Activated naive CD8-positive, alpha-beta T cell (primary cell): ENCODE data around the gene RAB5A.
A peak's percentile ranks its signal among the peaks of the same experiment; 100 is the strongest.
"Not testable (repeated sequence)": the region's sequence is repeated elsewhere in the genome, so short reads cannot be mapped to it uniquely, and the experiment has no call there.

Experiments
- H3K27ac Mint-ChIP-seq: one replicate; pipeline ENCODE4 v1.8.0; 2021; ENCODE audit warnings: mixed read lengths
- H3K27me3 Mint-ChIP-seq: one replicate; pipeline ENCODE4 v1.8.0; 2021; ENCODE audit warnings: mixed read lengths
- H3K36me3 Mint-ChIP-seq: one replicate; pipeline ENCODE4 v1.8.0; 2021; ENCODE audit warnings: mixed read lengths
- H3K4me1 Mint-ChIP-seq: one replicate; pipeline ENCODE4 v1.8.0; 2021; ENCODE audit warnings: low read depth, mixed read lengths
- H3K4me3 Mint-ChIP-seq: one replicate; pipeline ENCODE4 v1.8.0; 2021; ENCODE audit warnings: mild to moderate bottlenecking, mixed read lengths
- H3K9me3 Mint-ChIP-seq: one replicate; pipeline ENCODE4 v1.8.0; 2021; ENCODE audit warnings: low read depth, mixed read lengths

RAB5A gene

GRCh38 chr3:19937459-19938294 is 9.2 kb upstream of the RAB5A start:
- Mint-ChIP-seq H3K4me1 (peaks cover 8% of the 10 kb centered on the region), H3K9me3 (no peaks in the 10 kb centered on the region), H3K36me3 (peaks cover 2% of the 10 kb centered on the region), H3K27me3 (peaks cover 8% of the 10 kb centered on the region), H3K4me3 (no peak overlapping the region), H3K27ac (peak overlapping the region; percentile 64)

DNA sequence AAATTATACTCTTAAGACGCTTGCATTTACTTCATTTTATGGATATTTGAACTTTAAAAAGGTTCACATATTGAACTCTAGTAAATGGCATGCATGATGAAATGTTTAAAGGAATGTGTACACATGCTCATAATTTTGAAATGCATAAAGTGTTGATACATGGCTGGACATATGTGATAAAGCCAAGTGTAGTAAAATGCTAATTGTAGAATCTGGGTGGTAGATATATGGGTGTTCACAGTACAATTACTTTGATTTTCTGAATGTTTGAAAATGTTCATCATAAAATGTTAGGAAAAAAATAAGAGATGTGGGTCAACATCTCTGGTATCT is 8.6 kb upstream of the RAB5A start:
- peaks cover 6% of the 10 kb centered on the region for H3K4me1 Mint-ChIP-seq
- peaks cover 6% of the 10 kb centered on the region for H3K27me3 Mint-ChIP-seq
- H3K36me3 Mint-ChIP-seq = no peaks in the 10 kb centered on the region
- no peaks in the 10 kb centered on the region for H3K9me3 Mint-ChIP-seq
- no peak overlapping the region for H3K27ac Mint-ChIP-seq
- H3K4me3 Mint-ChIP-seq = no peak overlapping the region

GRCh38 chr3:19940643-19941042 is 6.3 kb upstream of the RAB5A start:
- no peaks in the 10 kb centered on the region for H3K36me3 Mint-ChIP-seq
- no peak overlapping the region for H3K4me3 Mint-ChIP-seq
- no peaks in the 10 kb centered on the region for H3K9me3 Mint-ChIP-seq
- peaks cover 11% of the 10 kb centered on the region for H3K4me1 Mint-ChIP-seq
- H3K27me3 Mint-ChIP-seq = no peaks in the 10 kb centered on the region
- no peak overlapping the region for H3K27ac Mint-ChIP-seq

DNA sequence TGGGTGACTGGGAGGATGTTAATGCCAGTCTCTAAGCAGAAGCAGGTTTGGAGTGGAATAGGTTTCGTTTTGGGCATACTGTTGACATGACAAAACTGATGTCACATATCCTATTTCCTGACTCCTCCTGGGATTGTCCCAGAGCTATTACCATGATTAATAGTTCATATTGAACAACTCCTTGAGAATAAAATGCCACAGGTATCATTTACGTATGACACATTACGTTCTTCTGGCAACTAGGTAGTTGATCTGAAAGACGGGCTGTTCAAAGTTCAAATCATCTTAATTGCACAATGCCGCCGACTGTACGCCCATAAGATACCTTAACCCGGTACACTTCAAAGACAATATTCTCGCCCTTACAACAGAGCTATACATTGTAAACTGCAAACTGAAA is 1.4 kb upstream of the RAB5A start:
- Mint-ChIP-seq H3K9me3 (no peaks in the 10 kb centered on the region), H3K36me3 (no peaks in the 10 kb centered on the region), H3K4me1 (peaks cover 37% of the 10 kb centered on the region), H3K27me3 (no peaks in the 10 kb centered on the region), H3K4me3 (peak overlapping the region; percentile 95), H3K27ac (peak overlapping the region; percentile 98)

DNA sequence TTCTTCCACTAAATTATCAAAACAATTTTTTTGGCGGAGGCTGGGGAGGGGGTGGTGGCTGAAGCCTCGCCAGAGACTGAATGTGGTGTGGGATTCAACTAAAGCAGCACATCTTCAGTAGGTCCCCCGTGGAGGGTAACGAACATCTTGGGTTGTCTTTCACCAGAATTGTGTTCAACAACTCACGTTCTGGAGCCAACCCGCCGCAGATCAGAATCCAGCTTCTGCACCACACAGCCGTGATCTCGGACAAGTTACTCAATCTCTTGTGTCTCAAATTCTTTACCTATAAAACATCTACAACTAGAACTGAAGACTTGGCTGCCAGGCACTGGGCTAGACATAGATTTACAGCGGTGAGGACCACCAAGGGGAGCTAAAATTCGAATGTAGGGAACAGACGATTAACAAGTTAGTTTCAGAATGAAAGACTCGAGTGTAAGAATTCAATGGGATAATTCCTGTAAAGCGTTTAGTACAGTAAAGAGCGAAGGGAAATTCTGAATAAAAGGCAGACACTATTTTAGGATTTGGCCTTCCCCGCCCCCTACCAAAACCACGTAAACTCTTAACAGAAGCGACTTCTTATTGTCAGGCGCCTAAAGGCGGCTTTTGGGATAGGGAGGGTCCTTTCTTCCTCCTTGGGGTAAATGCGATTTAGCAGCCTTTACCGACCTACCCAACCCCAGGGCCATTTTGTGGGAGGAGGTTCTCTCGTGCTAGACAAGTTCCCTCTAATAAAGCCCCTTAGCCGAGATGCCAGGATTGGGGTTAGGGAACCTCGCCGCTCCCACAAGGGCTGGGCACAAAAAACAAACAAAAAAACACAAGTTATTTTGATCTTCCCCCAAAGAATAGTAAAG is 697 bp upstream of the RAB5A start:
- Mint-ChIP-seq H3K27me3 (no peaks in the 10 kb centered on the region), H3K4me3 (peak overlapping the region; percentile 95), H3K27ac (peak overlapping the region; percentile 98), H3K4me1 (peaks cover 43% of the 10 kb centered on the region), H3K36me3 (peaks cover 3% of the 10 kb centered on the region), H3K9me3 (no peaks in the 10 kb centered on the region)

GRCh38 chr3:19947549-19948225 is 790 bp downstream of the RAB5A start:
- Mint-ChIP-seq H3K27ac (peak overlapping the region; percentile 98), H3K4me3 (peak overlapping the region; percentile 95), H3K36me3 (peaks cover 3% of the 10 kb centered on the region), H3K4me1 (peaks cover 55% of the 10 kb centered on the region), H3K9me3 (no peaks in the 10 kb centered on the region), H3K27me3 (no peaks in the 10 kb centered on the region)

GRCh38 chr3:19948226-19948591 is 1.3 kb downstream of the RAB5A start:
- no peaks in the 10 kb centered on the region for H3K27me3 Mint-ChIP-seq
- peak overlapping the region; percentile 98 for H3K27ac Mint-ChIP-seq
- H3K4me3 Mint-ChIP-seq = peak overlapping the region; percentile 95
- no peaks in the 10 kb centered on the region for H3K9me3 Mint-ChIP-seq
- peaks cover 3% of the 10 kb centered on the region for H3K36me3 Mint-ChIP-seq
- H3K4me1 Mint-ChIP-seq = peaks cover 60% of the 10 kb centered on the region

GRCh38 chr3:19950316-19950715 is 3.4 kb downstream of the RAB5A start:
- Mint-ChIP-seq H3K4me3 (no peak overlapping the region), H3K4me1 (peaks cover 66% of the 10 kb centered on the region), H3K9me3 (no peaks in the 10 kb centered on the region), H3K36me3 (peaks cover 5% of the 10 kb centered on the region), H3K27ac (no peak overlapping the region), H3K27me3 (no peaks in the 10 kb centered on the region)

- no peaks in the 10 kb centered on the region for H3K27me3 Mint-ChIP-seq
- H3K27ac Mint-ChIP-seq = no peak overlapping the region
- peaks cover 7% of the 10 kb centered on the region for H3K36me3 Mint-ChIP-seq
- H3K4me1 Mint-ChIP-seq = peaks cover 70% of the 10 kb centered on the region
- H3K4me3 Mint-ChIP-seq = no peak overlapping the region
- no peaks in the 10 kb centered on the region for H3K9me3 Mint-ChIP-seq
Measured at GRCh38 chr3:19954676-19955075, 7.8 kb downstream of the RAB5A start.

GRCh38 chr3:19957354-19957753 is 10.5 kb downstream of the RAB5A start:
- not testable (repeated sequence) for H3K27ac Mint-ChIP-seq, H3K9me3 Mint-ChIP-seq, H3K4me3 Mint-ChIP-seq, H3K36me3 Mint-ChIP-seq, H3K27me3 Mint-ChIP-seq
- H3K4me1 Mint-ChIP-seq = peaks cover 73% of the 10 kb centered on the region

- Mint-ChIP-seq H3K4me1 (peaks cover 80% of the 10 kb centered on the region), H3K4me3 (no peak overlapping the region), H3K27ac (no peak overlapping the region), H3K36me3 (peaks cover 9% of the 10 kb centered on the region), H3K27me3 (no peaks in the 10 kb centered on the region), H3K9me3 (no peaks in the 10 kb centered on the region)
Measured at GRCh38 chr3:19959505-19959904, 12.6 kb downstream of the RAB5A start.

- H3K36me3 Mint-ChIP-seq = peaks cover 8% of the 10 kb centered on the region
- peaks cover 78% of the 10 kb centered on the region for H3K4me1 Mint-ChIP-seq
- H3K27ac Mint-ChIP-seq = peak overlapping the region; percentile 46
- no peaks in the 10 kb centered on the region for H3K27me3 Mint-ChIP-seq
- H3K4me3 Mint-ChIP-seq = no peak overlapping the region
- H3K9me3 Mint-ChIP-seq = no peaks in the 10 kb centered on the region
Measured at GRCh38 chr3:19960696-19961095, 13.8 kb downstream of the RAB5A start.

DNA sequence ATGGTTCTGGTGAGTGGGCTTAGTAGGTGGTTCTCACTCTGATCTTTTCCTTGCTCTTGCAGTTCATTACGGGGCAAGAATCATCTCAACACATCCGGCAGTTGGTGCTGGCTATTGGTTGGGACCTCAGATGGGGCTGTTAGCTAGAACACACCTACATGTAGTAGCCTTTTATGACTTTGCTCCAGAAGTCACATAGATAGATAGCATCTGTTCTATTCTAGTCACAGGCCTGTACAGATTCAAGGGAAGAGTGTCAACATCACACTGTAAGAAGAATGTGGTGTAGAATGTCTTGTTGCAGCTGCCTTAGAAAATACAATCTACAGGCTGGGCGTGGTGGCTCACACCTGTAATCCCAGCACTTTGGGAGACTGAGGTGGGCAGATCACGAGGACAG is 15.1 kb downstream of the RAB5A start:
- no peak overlapping the region for H3K4me3 Mint-ChIP-seq
- no peaks in the 10 kb centered on the region for H3K9me3 Mint-ChIP-seq
- no peaks in the 10 kb centered on the region for H3K27me3 Mint-ChIP-seq
- H3K36me3 Mint-ChIP-seq = peaks cover 11% of the 10 kb centered on the region
- peaks cover 79% of the 10 kb centered on the region for H3K4me1 Mint-ChIP-seq
- peak overlapping the region; percentile 7 for H3K27ac Mint-ChIP-seq

DNA sequence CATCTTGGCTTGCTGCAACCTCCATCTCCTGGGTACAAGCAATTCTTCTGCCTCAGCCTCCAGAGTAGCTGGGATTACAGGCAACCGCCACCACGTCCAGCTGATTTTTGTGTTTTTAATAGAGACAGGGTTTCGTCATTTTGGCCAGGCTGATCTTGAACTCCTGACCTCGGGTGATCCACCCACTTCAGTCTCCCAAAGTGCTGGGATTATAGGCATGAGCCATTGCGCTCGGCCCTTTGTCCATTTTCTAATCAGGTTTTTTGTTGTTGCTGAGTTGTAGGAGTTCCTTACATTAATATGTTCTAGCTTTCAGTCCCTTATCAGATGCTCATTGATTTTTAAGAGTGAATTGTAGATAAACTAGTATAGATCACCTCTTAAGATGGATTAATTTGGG is 20.3 kb downstream of the RAB5A start:
- H3K4me1 Mint-ChIP-seq = peaks cover 66% of the 10 kb centered on the region

GRCh38 chr3:19967812-19968211 is 20.9 kb downstream of the RAB5A start:
- H3K27me3 Mint-ChIP-seq = no peaks in the 10 kb centered on the region
- no peaks in the 10 kb centered on the region for H3K9me3 Mint-ChIP-seq
- H3K27ac Mint-ChIP-seq = peak overlapping the region; percentile 58
- H3K4me3 Mint-ChIP-seq = no peak overlapping the region
- H3K4me1 Mint-ChIP-seq = peaks cover 63% of the 10 kb centered on the region
- H3K36me3 Mint-ChIP-seq = peaks cover 15% of the 10 kb centered on the region

More for the DNA sequence above, 20.3 kb downstream of the RAB5A start:
- Mint-ChIP-seq H3K36me3 (peaks cover 15% of the 10 kb centered on the region), H3K27ac (peak overlapping the region; percentile 58), H3K27me3 (no peaks in the 10 kb centered on the region), H3K9me3 (no peaks in the 10 kb centered on the region), H3K4me3 (no peak overlapping the region)
